Loucy (cell line): ENCODE measurements around the gene TEAD1.

Experiments
- CTCF ChIP-seq: fragments of 200-600 bp; sonication (generic); conservative IDR thresholded peaks from 2 replicates; pipeline ENCODE4 v1.5.1; 2014; ENCODE audit warnings: mild to moderate bottlenecking, antibody characterized with exemption, low read length
- EZH2phosphoT487 ChIP-seq: fragments of 200-600 bp; IDR thresholded peaks from 2 replicates; pipeline ENCODE4 v1.6.1; 2018; ENCODE audit warnings: antibody characterized with exemption, mild to moderate bottlenecking, moderate library complexity, borderline replicate concordance

DNA sequence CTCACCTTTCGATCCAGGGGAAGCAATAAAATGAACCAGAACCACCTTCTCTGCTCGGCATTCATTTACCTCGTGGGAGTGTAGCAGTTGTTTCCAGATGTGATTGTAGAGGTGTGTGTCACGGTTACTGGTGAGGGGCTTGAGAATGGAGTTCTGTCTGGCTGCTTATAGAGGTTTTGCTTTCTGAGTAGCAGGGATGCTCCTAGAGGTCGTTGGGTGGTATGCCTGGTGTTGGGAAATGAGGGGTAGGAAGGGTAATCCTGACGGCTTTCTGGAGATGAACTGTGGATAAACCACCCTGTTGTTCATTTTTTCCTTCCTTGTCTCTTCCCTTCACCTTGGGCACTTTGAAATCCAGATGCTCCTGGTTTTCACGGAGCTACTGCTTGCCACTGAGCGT, 8.1 kb downstream of the TEAD1 start:
- TF ChIP-seq CTCF, result no peak
- TF ChIP-seq EZH2phosphoT487, result no peak
